Omental fat pad (tissue), 4 donors: ENCODE measurements around the gene HHEX. TPM values are rescaled to one million over a fixed set of nuclear protein-coding genes. Genes with fewer than 3 reads are reported as not detected.
"Not testable (repeated sequence)": the region's sequence is repeated elsewhere in the genome, so short reads cannot be mapped to it uniquely, and the experiment has no call there.

Experiments
- ATAC-seq: fragments of 150-250 bp; one replicate; pipeline ENCODE4 v1.9.1; 2016; ENCODE audit warnings: mild to moderate bottlenecking, moderate library complexity; ENCODE audit not compliant: low FRiP score
- DNase-seq: peaks from one replicate; pipeline ENCODE4 v3.0.0-alpha.2; 2019; ENCODE audit warnings: low spot score
- CTCF ChIP-seq, 3 donors: fragments of 450-650 bp; IDR thresholded peaks; one replicate each; pipeline ENCODE4 v1.5.1; 2016 to 2017; ENCODE audit warnings: antibody characterized with exemption in 3 of 3, mild to moderate bottlenecking in 3 of 3, moderate library complexity in 2 of 3
- total RNA-seq, 4 donors: library from RNA; depleted of rRNA; stranded (reverse); fragments of >200 nt; gene quantifications; one replicate each; pipeline ENCODE4 v1.1.0, GENCODE V29; 2016

The HHEX gene
- total RNA-seq = 10 to 100 TPM in 2 of 4 donors, 1 to 10 TPM in 2; 1.7 to 20.0 (median 10.3) TPM

- TF ChIP-seq CTCF (IDR thresholded peaks at IDR 0.05) = no peak
- ATAC-seq (peak; percentile 66), DNase-seq (no peak)
These were observed at the start of gene HHEX for GRCh38 chr10:92689663-92690210. TSS of gene HHEX (plus strand) at chr10:92689955. CDS start at chr10:92689987, 32 bp downstream.

- no peak for ATAC-seq
- no peak for DNase-seq
- TF ChIP-seq CTCF (IDR thresholded peaks at IDR 0.05) = no peak
These were observed 49.6 kb upstream of the HHEX start for GRCh38 chr10:92640107-92640506.

- ATAC-seq (no peak), DNase-seq (no peak)
- TF ChIP-seq CTCF (IDR thresholded peaks at IDR 0.05) = no peak
These were observed 48.3 kb upstream of the HHEX start for GRCh38 chr10:92641492-92641891.

- ATAC-seq (no peak), DNase-seq (no peak)
- no peak for TF ChIP-seq CTCF (IDR thresholded peaks at IDR 0.05)
These were observed 44.8 kb upstream of the HHEX start for GRCh38 chr10:92644921-92645320.

- ATAC-seq = not testable (repeated sequence)
These were observed 38.9 kb upstream of the HHEX start for GRCh38 chr10:92650864-92651263.

GRCh38 chr10:92655426-92655825 is 34.3 kb upstream of the HHEX start:
- no peak for ATAC-seq
- TF ChIP-seq CTCF (IDR thresholded peaks at IDR 0.05) = no peak
- DNase-seq = no peak

More at GRCh38 chr10:92650864-92651263, 38.9 kb upstream of the HHEX start:
- not testable (repeated sequence) for DNase-seq

GRCh38 chr10:92656266-92656961 is 33.3 kb upstream of the HHEX start:
- DNase-seq = no peak
- TF ChIP-seq CTCF (IDR thresholded peaks at IDR 0.05) = no peak
- ATAC-seq = no peak
